GM12878 (cell line): ENCODE results near the gene FAM76B. TPM values are rescaled to one million over a fixed set of nuclear protein-coding genes. Genes with fewer than 3 reads are reported as not detected.

Experiments
- ATAC-seq: fragments of 200-7000 bp; cut with Tn5 transposase; 3 replicates; pipeline ENCODE4 v1.9.1; 2020; ENCODE audit warnings: mild to moderate bottlenecking, moderate library complexity
- BruUV-seq: library from RNA; stranded (reverse); fragments of 400-500 nt; replicated peaks from 2 replicates; lab custom pipeline; 2021; lab: Mats Ljungman, UMichigan
- CTCF ChIA-PET: fragments of 300-600 bp; sonication (Branson Sonifier 250); formaldehyde crosslinking; extraction: SDS; loops from one replicate; lab custom pipeline; 2021; ENCODE audit warnings: inconsistent platforms; lab: Yijun Ruan, JAX
- POLR2A ChIA-PET: fragments of 350-600 bp; formaldehyde crosslinking; extraction: SDS; loops from one replicate; lab custom pipeline; 2021; ENCODE audit warnings: inconsistent platforms; lab: Charles Lee
- RAD21 ChIA-PET: fragments of 300-600 bp; sonication (Branson Sonifier 250); formaldehyde crosslinking; loops from one replicate; lab custom pipeline; 2023; ENCODE audit warnings: antibody characterized with exemption; ENCODE audit not compliant: unreplicated experiment; lab: Charles Lee
- SMC1A ChIA-PET: fragments of 300-600 bp; sonication (Branson Sonifier 250); formaldehyde crosslinking; loops from one replicate; lab custom pipeline; 2023; ENCODE audit not compliant: unreplicated experiment, uncharacterized antibody; lab: Charles Lee
- DNase-seq: peaks from one replicate; pipeline ENCODE4 v3.0.0-alpha.2; 2011; ENCODE audit warnings: low read depth, low spot score
- FAIRE-seq: peaks from 3 replicates; lab custom pipeline; 2011; peaks lifted over from hg19 to GRCh38; lab: Jason Lieb, UNC
- H2AFZ ChIP-seq: 2 replicates; pipeline ENCODE4 v1.6.0; 2011; ENCODE audit warnings: low read depth, low read length, control low read depth; ENCODE audit not compliant: control insufficient read depth
- H3K27ac ChIP-seq: 2 replicates; pipeline ENCODE4 v1.5.1; 2011; ENCODE audit warnings: control low read depth; ENCODE audit not compliant: control insufficient read depth, insufficient read depth
- H3K27me3 ChIP-seq, 2 experiments: replicated peaks in 1 of 2; 2 replicates each; pipeline versions ENCODE4 v1.6.0 to v1.6.1; 2011; ENCODE audit warnings: low read length in 1 of 2; ENCODE audit not compliant: control insufficient read depth in 2 of 2, insufficient read depth in 2 of 2
- H3K36me3 ChIP-seq, 2 experiments: 2 replicates each; pipeline ENCODE4 v1.5.1; 2011; ENCODE audit warnings: low read length in 1 of 2; ENCODE audit not compliant: control insufficient read depth in 2 of 2, insufficient read depth in 2 of 2
- H3K4me1 ChIP-seq: 2 replicates; pipeline ENCODE4 v1.6.1; 2011; ENCODE audit warnings: mild to moderate bottlenecking, low read length, moderate library complexity, mixed read lengths; ENCODE audit not compliant: control insufficient read depth, insufficient read depth
- H3K4me2 ChIP-seq: 2 replicates; pipeline ENCODE4 v1.6.0; 2011; ENCODE audit warnings: control low read depth; ENCODE audit not compliant: control insufficient read depth, insufficient read depth
- H3K4me3 ChIP-seq: fragments of 200-600 bp; sonication (generic); 2 replicates; pipeline ENCODE4 v1.5.1; 2016
- H3K79me2 ChIP-seq: 2 replicates; pipeline ENCODE4 v1.6.0; 2011; ENCODE audit warnings: low read length; ENCODE audit not compliant: control insufficient read depth, insufficient read depth
- H3K9ac ChIP-seq: 2 replicates; pipeline ENCODE4 v1.8.0; 2011; ENCODE audit warnings: low read length, control low read depth, mixed read lengths; ENCODE audit not compliant: control insufficient read depth, insufficient read depth
- H3K9me3 ChIP-seq: replicated peaks from 3 replicates; pipeline ENCODE4 v1.5.1; 2011; ENCODE audit warnings: mild to moderate bottlenecking, low read length; ENCODE audit not compliant: control insufficient read depth, insufficient read depth
- H4K20me1 ChIP-seq: 2 replicates; pipeline ENCODE4 v1.6.0; 2011; ENCODE audit not compliant: control insufficient read depth, insufficient read depth
- ASH2L ChIP-seq: fragments of 300-600, 200-600 bp; sonication (generic); IDR thresholded peaks from 2 replicates; pipeline ENCODE4 v1.6.1; 2017; ENCODE audit warnings: low read depth, mild to moderate bottlenecking, borderline replicate concordance
- BMI1 ChIP-seq: fragments of 450-650 bp; IDR thresholded peaks from 2 replicates; pipeline ENCODE4 v1.6.1; 2016; ENCODE audit warnings: mild to moderate bottlenecking, moderate library complexity, borderline replicate concordance
- BRCA1 ChIP-seq: IDR thresholded peaks from 2 replicates; pipeline ENCODE4 v1.6.1; 2011; ENCODE audit warnings: low read depth, low read length, improper control_type of control experiment
- CBFB ChIP-seq: IDR thresholded peaks from 2 replicates; pipeline ENCODE4 v1.6.1; 2016; ENCODE audit warnings: antibody characterized with exemption, low read depth
- CHD1 ChIP-seq: IDR thresholded peaks from 2 replicates; pipeline ENCODE4 v1.6.1; 2012; ENCODE audit warnings: low read depth, low read length, improper control_type of control experiment
- CTCF ChIP-seq, 3 experiments: IDR thresholded peaks in 2 of 3; conservative IDR thresholded peaks in 1 of 3; 2 replicates each; pipeline ENCODE4 v1.5.1; 2011; ENCODE audit warnings: low read depth in 3 of 3, low read length in 3 of 3, mild to moderate bottlenecking in 3 of 3, control low read depth in 2 of 3, moderate library complexity in 2 of 3, inconsistent platforms in 1 of 3, mixed read lengths in 1 of 3; ENCODE audit not compliant: control insufficient read depth in 2 of 3, insufficient read depth in 1 of 3; ENCODE audit errors: extremely low read depth in 1 of 3
- FOS ChIP-seq: IDR thresholded peaks from 3 replicates; pipeline ENCODE4 v1.6.1; 2011; ENCODE audit warnings: borderline replicate concordance; ENCODE audit not compliant: insufficient read length; ENCODE audit errors: extremely low read depth
- FOXM1 ChIP-seq: IDR thresholded peaks from 2 replicates; pipeline ENCODE4 v1.6.1; 2012; ENCODE audit warnings: low read depth, mild to moderate bottlenecking, inconsistent platforms, low read length, moderate library complexity
- GABPA ChIP-seq: IDR thresholded peaks from 2 replicates; pipeline ENCODE4 v1.6.1; 2014; ENCODE audit warnings: antibody characterized with exemption, low read depth, mild to moderate bottlenecking, inconsistent platforms
- MXI1 ChIP-seq: fragments of 150-350 bp; IDR thresholded peaks from 2 replicates; pipeline ENCODE4 v1.6.1; 2011; ENCODE audit warnings: low read depth, mild to moderate bottlenecking, inconsistent platforms, low read length, improper control_type of control experiment
- NFXL1 ChIP-seq: fragments of 450-650 bp; IDR thresholded peaks from 2 replicates; pipeline ENCODE4 v1.6.1; 2017; ENCODE audit warnings: antibody characterized with exemption, mild to moderate bottlenecking, borderline replicate concordance
- SREBF2 ChIP-seq: IDR thresholded peaks from 2 replicates; pipeline ENCODE4 v1.6.1; 2012; ENCODE audit warnings: mild to moderate bottlenecking, low read length
- STAT1 ChIP-seq: fragments of 450-650 bp; conservative IDR thresholded peaks from 2 replicates; pipeline ENCODE4 v1.6.1; 2014; ENCODE audit warnings: antibody characterized with exemption, mild to moderate bottlenecking
- TARDBP ChIP-seq: IDR thresholded peaks from 2 replicates; pipeline ENCODE4 v1.6.1; 2016; ENCODE audit warnings: borderline replicate concordance
- WRNIP1 ChIP-seq: IDR thresholded peaks from 2 replicates; pipeline ENCODE4 v1.6.1; 2011; ENCODE audit warnings: low read depth, low read length, improper control_type of control experiment, borderline replicate concordance
- WGBS: methylation state at CpG from one replicate; pipeline ENCODE4 v1.1.6; 2016; ENCODE audit warnings: low lambda C conversion rate; ENCODE audit not compliant: insufficient replicate concordance, insufficient coverage; ENCODE audit errors: missing lambda C conversion rate; 5-methylcytosine and 5-hydroxymethylcytosine counted together
- in situ Hi-C: fragments of 300-500 bp; cut with MboI; formaldehyde crosslinking; loops from 9 replicates; pipeline ENCODE4 v1.14.3; 2018; ENCODE audit warnings: mixed read lengths
- intact Hi-C: fragments of 100-400 bp; cut with micrococcal nuclease; formaldehyde crosslinking; loops from one replicate; pipeline ENCODE4 v1.14.2; 2022; ENCODE audit not compliant: unreplicated experiment
- polyA plus RNA-seq, 11 experiments: library from polyadenylated mRNA; depleted of rRNA in 4 of 11; unstranded in 6 of 11; stranded (reverse) in 5 of 11; fragments of >200 nt; fragmentation: Nextera tagmentation in 4 of 11; fragmentation: Illumina TruSeq in 1 of 11; extraction: Ambion mirVana in 4 of 11; extraction: Trizol in 1 of 11; gene quantifications; 1 replicate in 1 of 11; 2 replicates in 10 of 11; pipeline versions ENCODE4 v1.2.1 to v1.2.3, GENCODE V29; 2011 to 2016; ENCODE audit warnings: inconsistent platforms in 2 of 11, missing spikeins in 2 of 11, low read depth in 1 of 11
- total RNA-seq, 4 experiments: library from RNA; depleted of rRNA in 3 of 4; stranded (reverse); fragments of >200 nt in 3 of 4; fragmentation: Illumina TruSeq in 1 of 4; extraction: Trizol in 1 of 4; gene quantifications; 2 replicates each; pipeline versions ENCODE4 v1.2.1 to v1.2.3, GENCODE V29; 2013 to 2021
- TF ChIP-seq, protein P1 (sequence below): IDR thresholded peaks from 2 replicates; pipeline ENCODE4 v1.6.1; 2011; ENCODE audit warnings: low read depth, mild to moderate bottlenecking, low read length, moderate library complexity, borderline replicate concordance; ENCODE audit errors: extremely low read depth

FAM76B gene
- total and polyA plus RNA-seq, 10 of the 15 experiments (the other 5 are each of a cell fraction or from before 2014, with no cell fraction given), result 13.5 to 56.8 (median 28.4) TPM

- no peak for FAIRE-seq
- DNase-seq, result no peak
- Histone ChIP-seq H3K4me2 (no peak overlapping the region), H3K27me3 (no peaks in the 10 kb centered on the region), H2AFZ (no peak overlapping the region), H3K9me3 (no peaks in the 10 kb centered on the region), H4K20me1 (no peaks in the 10 kb centered on the region), H3K27ac (no peak overlapping the region), H3K9ac (no peak overlapping the region), H3K4me1 (no peaks in the 10 kb centered on the region), H3K79me2 (no peaks in the 10 kb centered on the region), H3K4me3 (no peak overlapping the region), H3K36me3 (peaks cover 2 to 4% of the 10 kb centered on the region in 2 experiments; a peak in 3 of 4 replicates)
- no TSS peak for BruUV-seq
- in situ Hi-C loops (no loop called here), intact Hi-C loops (no loop called here)
- WGBS, result 77% methylated on average over 2 of the region's 2 CpGs
- ChIA-PET CTCF (interaction anchor here (1.1 to 12.2 kb wide), 5 partner anchors 11 to 613 kb away, joined by 3 to 324 read pairs (median 11); no protein-coding TSS in a partner anchor), POLR2A (no interaction called here), SMC1A (interaction anchor here (0.9 to 10.8 kb wide), 8 partner anchors 11 to 699 kb away, joined by 3 to 249 read pairs (median 4); partner anchors contain the start of gene FAM76B), RAD21 (interaction anchor here (0.7 to 10.8 kb wide), 6 partner anchors 10 to 614 kb away, joined by 3 to 215 read pairs (median 4); no protein-coding TSS in a partner anchor)
- no peak for TF ChIP-seq NFXL1
- TF ChIP-seq MXI1, result no peak
- no peak for TF ChIP-seq FOS
- no peak for TF ChIP-seq ASH2L
- no peak for ATAC-seq
Observed at GRCh38 chr11:95768521-95768920, 21.1 kb downstream of the FAM76B start.

GRCh38 chr11:95767498-95767897, 22.1 kb downstream of the FAM76B start:
- Histone ChIP-seq H3K9ac (no peak overlapping the region), H3K79me2 (no peaks in the 10 kb centered on the region), H3K36me3 (peaks cover 2 to 4% of the 10 kb centered on the region in 2 experiments; a peak in 3 of 4 replicates), H3K4me1 (no peaks in the 10 kb centered on the region), H3K4me2 (no peak overlapping the region), H3K9me3 (no peaks in the 10 kb centered on the region), H2AFZ (no peak overlapping the region), H3K4me3 (no peak overlapping the region), H3K27ac (no peak overlapping the region), H4K20me1 (no peaks in the 10 kb centered on the region), H3K27me3 (no peaks in the 10 kb centered on the region)
- ATAC-seq, result no peak
- no TSS peak for BruUV-seq
- in situ Hi-C loops (no loop called here), intact Hi-C loops (no loop called here)
- SMC1A ChIA-PET, result interaction anchor here (0.8 to 10.8 kb wide), 8 partner anchors 11 to 698 kb away, joined by 3 to 249 read pairs (median 4); partner anchors contain the start of gene FAM76B
- DNase-seq, result no peak
- 100% methylated on average over 1 of the region's 1 CpG for WGBS
- no peak for FAIRE-seq
- CTCF ChIA-PET, result interaction anchor here (1.6 to 12.2 kb wide), 5 partner anchors 12 to 658 kb away, joined by 5 to 324 read pairs (median 11); no protein-coding TSS in a partner anchor
- POLR2A ChIA-PET, result interaction anchor here (0.5 to 1.2 kb wide), 2 partner anchors 25 to 604 kb away, joined by 3 read pairs; no protein-coding TSS in a partner anchor
- RAD21 ChIA-PET, result interaction anchor here (1.2 to 10.8 kb wide), 5 partner anchors 52 to 613 kb away, joined by 3 to 215 read pairs (median 3); no protein-coding TSS in a partner anchor
- TF ChIP-seq FOXM1 (no peak), BMI1 (no peak), GABPA (no peak), CTCF (IDR thresholded peaks at IDR 0.05 in 2 of 3, conservative IDR thresholded peaks at IDR 0.05 in 1 of 3; ENCODE audit: control insufficient read depth in 2 of 3, extremely low read depth in 1 of 3, insufficient read depth in 1 of 3, low read depth in 3 of 3, low read length in 3 of 3) (no peak), BRCA1 (no peak), CHD1 (no peak), STAT1 (no peak), CBFB (no peak), SREBF2 (no peak), WRNIP1 (no peak), TARDBP (no peak)
- TF ChIP-seq, protein P1, sequence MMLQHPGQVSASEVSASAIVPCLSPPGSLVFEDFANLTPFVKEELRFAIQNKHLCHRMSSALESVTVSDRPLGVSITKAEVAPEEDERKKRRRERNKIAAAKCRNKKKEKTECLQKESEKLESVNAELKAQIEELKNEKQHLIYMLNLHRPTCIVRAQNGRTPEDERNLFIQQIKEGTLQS, result no peak
